MM.1S (cell line): ENCODE data around the gene NXF1.

ENCODE experiments used
- EZH2 ChIP-seq: fragments of 300-600 bp; sonication (generic); optimal IDR thresholded peaks from 2 replicates; pipeline ENCODE3; 2017; ENCODE audit warnings: low read depth, mild to moderate bottlenecking, antibody characterized with exemption, low read length, mixed read lengths
- EZH2phosphoT487 ChIP-seq: fragments of 300-600 bp; sonication (generic); IDR thresholded peaks from 2 replicates; pipeline ENCODE4 v1.6.1; 2018; ENCODE audit warnings: antibody characterized with exemption, low read length
- TF ChIP-seq, protein P1 (sequence below): fragments of 300-600 bp; sonication (generic); IDR thresholded peaks from 2 replicates; pipeline ENCODE4 v1.5.1; 2016; ENCODE audit warnings: antibody characterized with exemption, low read length, mixed read lengths

DNA sequence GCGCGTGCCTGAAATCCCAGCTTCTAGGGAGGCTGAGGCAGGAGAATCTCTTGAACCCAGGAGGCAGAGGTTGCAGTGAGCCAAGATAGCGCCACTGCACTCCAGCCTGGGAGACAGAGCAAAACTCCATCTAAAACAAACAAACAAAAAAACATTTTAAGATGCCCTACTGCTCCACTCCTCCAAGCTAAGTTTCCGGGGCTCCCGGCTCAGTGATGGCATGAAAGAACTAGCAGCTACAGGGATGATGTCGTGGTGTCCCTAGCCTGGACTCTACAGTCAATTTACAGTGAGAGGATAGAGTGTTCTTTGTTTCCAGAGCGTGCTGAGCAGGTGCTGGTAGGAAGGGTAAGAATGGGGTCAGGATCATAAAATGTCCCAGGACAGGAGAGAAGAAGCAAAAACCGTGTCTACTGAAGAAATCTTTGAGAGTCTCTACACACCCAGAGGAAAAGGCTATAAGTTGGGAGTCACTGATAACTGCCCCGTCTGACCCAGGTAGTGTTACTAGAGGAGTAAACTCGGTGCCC is 50.1 kb downstream of the NXF1 start:
- TF ChIP-seq EZH2: no peak
- TF ChIP-seq, protein P1, sequence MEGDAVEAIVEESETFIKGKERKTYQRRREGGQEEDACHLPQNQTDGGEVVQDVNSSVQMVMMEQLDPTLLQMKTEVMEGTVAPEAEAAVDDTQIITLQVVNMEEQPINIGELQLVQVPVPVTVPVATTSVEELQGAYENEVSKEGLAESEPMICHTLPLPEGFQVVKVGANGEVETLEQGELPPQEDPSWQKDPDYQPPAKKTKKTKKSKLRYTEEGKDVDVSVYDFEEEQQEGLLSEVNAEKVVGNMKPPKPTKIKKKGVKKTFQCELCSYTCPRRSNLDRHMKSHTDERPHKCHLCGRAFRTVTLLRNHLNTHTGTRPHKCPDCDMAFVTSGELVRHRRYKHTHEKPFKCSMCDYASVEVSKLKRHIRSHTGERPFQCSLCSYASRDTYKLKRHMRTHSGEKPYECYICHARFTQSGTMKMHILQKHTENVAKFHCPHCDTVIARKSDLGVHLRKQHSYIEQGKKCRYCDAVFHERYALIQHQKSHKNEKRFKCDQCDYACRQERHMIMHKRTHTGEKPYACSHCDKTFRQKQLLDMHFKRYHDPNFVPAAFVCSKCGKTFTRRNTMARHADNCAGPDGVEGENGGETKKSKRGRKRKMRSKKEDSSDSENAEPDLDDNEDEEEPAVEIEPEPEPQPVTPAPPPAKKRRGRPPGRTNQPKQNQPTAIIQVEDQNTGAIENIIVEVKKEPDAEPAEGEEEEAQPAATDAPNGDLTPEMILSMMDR: no peak
- no peak for TF ChIP-seq EZH2phosphoT487
